Liver (tissue), 3 donors: Measurements from ENCODE around the gene SIRT4.

Source experiments
- CTCF ChIP-seq: fragments of 150-350 bp; IDR thresholded peaks from 2 replicates; pipeline ENCODE4 v1.5.1; 2017; ENCODE audit warnings: improper control_type of control experiment, low read depth, low read length; ENCODE audit not compliant: missing input control
- REST ChIP-seq: IDR thresholded peaks from 2 replicates; pipeline ENCODE4 v1.6.1; 2016; ENCODE audit warnings: antibody characterized with exemption, mild to moderate bottlenecking
- RXRA ChIP-seq, 2 donors: IDR thresholded peaks; 2 replicates each; pipeline ENCODE4 v1.6.1; 2017 to 2018; ENCODE audit warnings: antibody characterized with exemption in 2 of 2, mild to moderate bottlenecking in 1 of 2
- donor health status: healthy.
- donor health status: healthy.

GRCh38 chr12:120264904-120265472, 37.1 kb upstream of the SIRT4 start:
- TF ChIP-seq REST: no peak
- no peak for TF ChIP-seq CTCF
- no peak for TF ChIP-seq RXRA (IDR thresholded peaks at IDR 0.05)
